Muscle layer of colon (tissue), 2 donors: ENCODE measurements around the gene DUSP15.

Source experiments
- H3K27ac ChIP-seq: one replicate; pipeline ENCODE4 v1.7.0; 2013; ENCODE audit warnings: low read depth, mild to moderate bottlenecking, low read length, moderate library complexity
- H3K27me3 ChIP-seq, 2 donors: one replicate each; pipeline ENCODE4 v1.7.0; 2013; ENCODE audit warnings: low read length in 2 of 2, mild to moderate bottlenecking in 2 of 2; ENCODE audit not compliant: insufficient read depth in 2 of 2, control insufficient read depth in 1 of 2
- H3K36me3 ChIP-seq: one replicate; pipeline ENCODE4 v1.7.0; 2013; ENCODE audit warnings: mild to moderate bottlenecking, low read length; ENCODE audit not compliant: insufficient read depth
- H3K4me1 ChIP-seq: one replicate; pipeline ENCODE4 v1.7.0; 2013; ENCODE audit warnings: mild to moderate bottlenecking, low read length; ENCODE audit not compliant: insufficient read depth
- H3K4me3 ChIP-seq, 2 donors: one replicate each; pipeline ENCODE4 v1.7.0; 2013; ENCODE audit warnings: low read length in 2 of 2, low read depth in 1 of 2, mild to moderate bottlenecking in 1 of 2, moderate library complexity in 1 of 2
- H3K9ac ChIP-seq: one replicate; pipeline ENCODE4 v1.7.0; 2013; ENCODE audit warnings: low read length
- H3K9me3 ChIP-seq: one replicate; pipeline ENCODE4 v1.7.0; 2013; ENCODE audit warnings: mild to moderate bottlenecking, low read length
- donor health status: abdominal sarcoma.
- donor health status: Adenocarcinoma of cecum.

DUSP15 gene

GRCh38 chr20:31864521-31865400, 5.6 kb downstream of the DUSP15 start:
- H3K9ac ChIP-seq = no peak overlapping the region
- H3K4me3 ChIP-seq = no peak overlapping the region
- no peaks in the 10 kb centered on the region for H3K9me3 ChIP-seq
- H3K4me1 ChIP-seq = peaks cover 16% of the 10 kb centered on the region
- H3K27ac ChIP-seq = no peak overlapping the region
- peaks cover 11 to 33% of the 10 kb centered on the region in 2 donors for H3K27me3 ChIP-seq
- H3K36me3 ChIP-seq = no peaks in the 10 kb centered on the region

GRCh38 chr20:31863296-31864085, 6.8 kb downstream of the DUSP15 start:
- Histone ChIP-seq H3K27me3 (peaks cover 24 to 34% of the 10 kb centered on the region in 2 donors), H3K4me1 (peaks cover 10% of the 10 kb centered on the region), H3K9me3 (no peaks in the 10 kb centered on the region), H3K9ac (no peak overlapping the region), H3K36me3 (no peaks in the 10 kb centered on the region), H3K4me3 (no peak overlapping the region), H3K27ac (no peak overlapping the region)

GRCh38 chr20:31862506-31862905, 7.8 kb downstream of the DUSP15 start:
- Histone ChIP-seq H3K36me3 (no peaks in the 10 kb centered on the region), H3K27ac (no peak overlapping the region), H3K4me3 (no peak overlapping the region), H3K27me3 (peaks cover 25 to 42% of the 10 kb centered on the region in 2 donors), H3K9ac (no peak overlapping the region), H3K4me1 (peaks cover 10% of the 10 kb centered on the region), H3K9me3 (no peaks in the 10 kb centered on the region)

GRCh38 chr20:31862157-31862470, 8.2 kb downstream of the DUSP15 start:
- H3K9ac ChIP-seq = no peak overlapping the region
- H3K4me3 ChIP-seq = no peak overlapping the region
- H3K4me1 ChIP-seq = peaks cover 10% of the 10 kb centered on the region
- H3K27ac ChIP-seq = no peak overlapping the region
- peaks cover 25 to 42% of the 10 kb centered on the region in 2 donors for H3K27me3 ChIP-seq
- H3K9me3 ChIP-seq = no peaks in the 10 kb centered on the region
- H3K36me3 ChIP-seq = no peaks in the 10 kb centered on the region

- Histone ChIP-seq H3K4me3 (peak overlapping the region; percentile 35 to 47), H3K9ac (no peak overlapping the region), H3K36me3 (no peaks in the 10 kb centered on the region), H3K4me1 (peaks cover 10% of the 10 kb centered on the region), H3K9me3 (no peaks in the 10 kb centered on the region), H3K27me3 (peaks cover 25 to 46% of the 10 kb centered on the region in 2 donors), H3K27ac (no peak overlapping the region)
Measured at GRCh38 chr20:31861385-31862156, 8.8 kb downstream of the DUSP15 start.

GRCh38 chr20:31861135-31861384, 9.3 kb downstream of the DUSP15 start:
- Histone ChIP-seq H3K9ac (no peak overlapping the region), H3K27me3 (peaks cover 25 to 46% of the 10 kb centered on the region in 2 donors), H3K4me1 (peaks cover 10% of the 10 kb centered on the region), H3K36me3 (no peaks in the 10 kb centered on the region), H3K27ac (no peak overlapping the region), H3K9me3 (no peaks in the 10 kb centered on the region), H3K4me3 (peak overlapping the region; percentile 35 to 47)

- Histone ChIP-seq H3K27me3 (peaks cover 25 to 46% of the 10 kb centered on the region in 2 donors), H3K27ac (no peak overlapping the region), H3K4me3 (peak overlapping the region; percentile 35 to 47), H3K36me3 (no peaks in the 10 kb centered on the region), H3K9ac (no peak overlapping the region), H3K9me3 (no peaks in the 10 kb centered on the region), H3K4me1 (peaks cover 10% of the 10 kb centered on the region)
Measured at GRCh38 chr20:31860390-31861134, 9.8 kb downstream of the DUSP15 start.

- peaks cover 10% of the 10 kb centered on the region for H3K4me1 ChIP-seq
- H3K4me3 ChIP-seq = no peak overlapping the region
- peaks cover 25 to 46% of the 10 kb centered on the region in 2 donors for H3K27me3 ChIP-seq
- H3K9me3 ChIP-seq = no peaks in the 10 kb centered on the region
- no peak overlapping the region for H3K9ac ChIP-seq
- H3K27ac ChIP-seq = no peak overlapping the region
- no peaks in the 10 kb centered on the region for H3K36me3 ChIP-seq
Measured at GRCh38 chr20:31859998-31860380, 10.3 kb downstream of the DUSP15 start.

- H3K9me3 ChIP-seq = no peaks in the 10 kb centered on the region
- H3K9ac ChIP-seq = no peak overlapping the region
- peaks cover 25 to 48% of the 10 kb centered on the region in 2 donors for H3K27me3 ChIP-seq
- H3K4me1 ChIP-seq = peaks cover 10% of the 10 kb centered on the region
- H3K36me3 ChIP-seq = no peaks in the 10 kb centered on the region
- no peak overlapping the region for H3K27ac ChIP-seq
- no peak overlapping the region for H3K4me3 ChIP-seq
Measured at GRCh38 chr20:31859266-31859997, 10.9 kb downstream of the DUSP15 start.

- Histone ChIP-seq H3K9ac (no peak overlapping the region), H3K9me3 (no peaks in the 10 kb centered on the region), H3K27ac (no peak overlapping the region), H3K4me1 (peaks cover 10% of the 10 kb centered on the region), H3K27me3 (peaks cover 25 to 50% of the 10 kb centered on the region in 2 donors), H3K4me3 (no peak overlapping the region), H3K36me3 (no peaks in the 10 kb centered on the region)
Measured at GRCh38 chr20:31858760-31859083, 11.6 kb downstream of the DUSP15 start.
